ENCODE measurements around the gene RNU4-1. TPM values are rescaled to one million over a fixed set of nuclear protein-coding genes. Genes with fewer than 3 reads are reported as not detected.
"Not testable (repeated sequence)": the region's sequence is repeated elsewhere in the genome, so short reads cannot be mapped to it uniquely, and the experiment has no call there.

RNU4-1 gene
- total RNA-seq, 1 experiment from 2014 or later, result 1,565 TPM

DNA sequence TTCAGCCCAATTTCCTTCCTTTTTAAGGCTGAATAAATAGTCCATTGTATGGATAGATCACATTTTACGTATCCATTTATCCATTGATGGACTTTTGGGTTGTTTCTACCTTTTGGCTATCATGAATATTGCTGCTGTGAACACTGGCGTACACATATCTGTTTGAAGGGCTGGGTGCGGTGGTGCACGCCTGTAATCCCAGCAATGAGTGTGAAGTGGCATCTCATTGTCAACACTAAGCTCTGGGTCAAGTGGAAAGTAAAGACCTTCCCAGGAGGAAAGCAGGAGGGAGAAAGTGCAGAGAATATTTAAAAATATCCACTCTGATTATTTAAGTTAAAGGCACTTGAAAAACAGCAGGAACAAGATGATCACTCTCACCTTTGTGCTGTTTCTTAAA lies 46.2 kb upstream of the RNU4-1 start:
- no peaks in the 10 kb centered on the region for H3K27me3 ChIP-seq (ENCODE audit: control insufficient read depth, insufficient read depth, low read length)
- in situ Hi-C loops (cut with HindIII; ENCODE audit: low pct_unique_long_range_greater_than_20kb, low sequenced_read_pairs), result no loop called here
- DNase-seq (ENCODE audit: low read depth, low spot score) (no peak), ATAC-seq (no peak)
- no peaks in the 10 kb centered on the region for H3K9me3 ChIP-seq (ENCODE audit: control insufficient read depth, insufficient read depth, low read depth, low read length)
- TF ChIP-seq, protein P1, sequence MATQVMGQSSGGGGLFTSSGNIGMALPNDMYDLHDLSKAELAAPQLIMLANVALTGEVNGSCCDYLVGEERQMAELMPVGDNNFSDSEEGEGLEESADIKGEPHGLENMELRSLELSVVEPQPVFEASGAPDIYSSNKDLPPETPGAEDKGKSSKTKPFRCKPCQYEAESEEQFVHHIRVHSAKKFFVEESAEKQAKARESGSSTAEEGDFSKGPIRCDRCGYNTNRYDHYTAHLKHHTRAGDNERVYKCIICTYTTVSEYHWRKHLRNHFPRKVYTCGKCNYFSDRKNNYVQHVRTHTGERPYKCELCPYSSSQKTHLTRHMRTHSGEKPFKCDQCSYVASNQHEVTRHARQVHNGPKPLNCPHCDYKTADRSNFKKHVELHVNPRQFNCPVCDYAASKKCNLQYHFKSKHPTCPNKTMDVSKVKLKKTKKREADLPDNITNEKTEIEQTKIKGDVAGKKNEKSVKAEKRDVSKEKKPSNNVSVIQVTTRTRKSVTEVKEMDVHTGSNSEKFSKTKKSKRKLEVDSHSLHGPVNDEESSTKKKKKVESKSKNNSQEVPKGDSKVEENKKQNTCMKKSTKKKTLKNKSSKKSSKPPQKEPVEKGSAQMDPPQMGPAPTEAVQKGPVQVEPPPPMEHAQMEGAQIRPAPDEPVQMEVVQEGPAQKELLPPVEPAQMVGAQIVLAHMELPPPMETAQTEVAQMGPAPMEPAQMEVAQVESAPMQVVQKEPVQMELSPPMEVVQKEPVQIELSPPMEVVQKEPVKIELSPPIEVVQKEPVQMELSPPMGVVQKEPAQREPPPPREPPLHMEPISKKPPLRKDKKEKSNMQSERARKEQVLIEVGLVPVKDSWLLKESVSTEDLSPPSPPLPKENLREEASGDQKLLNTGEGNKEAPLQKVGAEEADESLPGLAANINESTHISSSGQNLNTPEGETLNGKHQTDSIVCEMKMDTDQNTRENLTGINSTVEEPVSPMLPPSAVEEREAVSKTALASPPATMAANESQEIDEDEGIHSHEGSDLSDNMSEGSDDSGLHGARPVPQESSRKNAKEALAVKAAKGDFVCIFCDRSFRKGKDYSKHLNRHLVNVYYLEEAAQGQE (IDR thresholded peaks at IDR 0.05; ENCODE audit: insufficient read depth in 1 of 2, low read depth in 2 of 2, low read length in 1 of 2), result no peak
- TF ChIP-seq SIN3A (IDR thresholded peaks at IDR 0.05; ENCODE audit: borderline replicate concordance, insufficient read depth, low read depth, low read length) (no peak), TCF7L2 (IDR thresholded peaks at IDR 0.05; ENCODE audit: low read depth, low read length) (no peak), POLR2AphosphoS5 (IDR thresholded peaks at IDR 0.05; ENCODE audit: low read depth, low read length) (no peak)
- TF ChIP-seq, protein P2, sequence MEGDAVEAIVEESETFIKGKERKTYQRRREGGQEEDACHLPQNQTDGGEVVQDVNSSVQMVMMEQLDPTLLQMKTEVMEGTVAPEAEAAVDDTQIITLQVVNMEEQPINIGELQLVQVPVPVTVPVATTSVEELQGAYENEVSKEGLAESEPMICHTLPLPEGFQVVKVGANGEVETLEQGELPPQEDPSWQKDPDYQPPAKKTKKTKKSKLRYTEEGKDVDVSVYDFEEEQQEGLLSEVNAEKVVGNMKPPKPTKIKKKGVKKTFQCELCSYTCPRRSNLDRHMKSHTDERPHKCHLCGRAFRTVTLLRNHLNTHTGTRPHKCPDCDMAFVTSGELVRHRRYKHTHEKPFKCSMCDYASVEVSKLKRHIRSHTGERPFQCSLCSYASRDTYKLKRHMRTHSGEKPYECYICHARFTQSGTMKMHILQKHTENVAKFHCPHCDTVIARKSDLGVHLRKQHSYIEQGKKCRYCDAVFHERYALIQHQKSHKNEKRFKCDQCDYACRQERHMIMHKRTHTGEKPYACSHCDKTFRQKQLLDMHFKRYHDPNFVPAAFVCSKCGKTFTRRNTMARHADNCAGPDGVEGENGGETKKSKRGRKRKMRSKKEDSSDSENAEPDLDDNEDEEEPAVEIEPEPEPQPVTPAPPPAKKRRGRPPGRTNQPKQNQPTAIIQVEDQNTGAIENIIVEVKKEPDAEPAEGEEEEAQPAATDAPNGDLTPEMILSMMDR (IDR thresholded peaks at IDR 0.05), result no peak
- ChIA-PET CTCF (interaction anchor here (0.7 kb wide), 1 partner anchor 33 kb away, joined by 5 read pairs; no protein-coding TSS in a partner anchor), POLR2A (no interaction called here)
- intact Hi-C loops (cut with micrococcal nuclease; ENCODE audit: unreplicated experiment), result no loop called here
- BruUV-seq (replicated peaks), result no TSS peak
- H3K4me1 ChIP-seq (ENCODE audit: control insufficient read depth, insufficient read depth, low read length), result no peaks in the 10 kb centered on the region
- H3K27ac ChIP-seq (ENCODE audit: low read length), result no peak overlapping the region
- no peak overlapping the region for H3K4me3 ChIP-seq (ENCODE audit: low read depth in 2 of 2, low read length in 2 of 2)
- H3K36me3 ChIP-seq (ENCODE audit: control insufficient read depth, insufficient read depth, low read length), result no peaks in the 10 kb centered on the region

DNA sequence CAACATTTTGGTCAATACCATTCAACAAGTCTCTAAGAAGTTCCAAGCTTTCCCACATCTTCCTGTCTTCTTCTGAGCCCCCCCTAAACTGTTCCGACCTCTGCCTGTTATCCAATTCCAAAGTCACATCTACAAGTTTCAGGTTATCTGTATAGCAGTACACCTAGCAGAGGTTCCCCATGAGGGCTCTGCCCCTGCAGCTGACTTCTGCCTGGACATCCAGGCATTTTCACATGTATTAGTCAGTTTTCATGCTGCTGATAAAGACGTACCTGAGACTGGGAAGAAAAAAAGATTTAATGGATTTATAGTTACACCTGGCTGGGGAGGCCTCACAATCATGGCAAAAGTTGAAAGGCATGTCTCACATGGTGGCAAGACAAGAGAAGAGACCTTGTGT lies 44.7 kb upstream of the RNU4-1 start:
- DNase-seq (ENCODE audit: low read depth, low spot score) (no peak), ATAC-seq (no peak)
- Histone ChIP-seq H3K36me3 (ENCODE audit: control insufficient read depth, insufficient read depth, low read length) (no peaks in the 10 kb centered on the region), H3K9me3 (ENCODE audit: control insufficient read depth, insufficient read depth, low read depth, low read length) (no peaks in the 10 kb centered on the region), H3K4me1 (ENCODE audit: control insufficient read depth, insufficient read depth, low read length) (no peaks in the 10 kb centered on the region), H3K4me3 (ENCODE audit: low read depth in 2 of 2, low read length in 2 of 2) (no peak overlapping the region), H3K27ac (ENCODE audit: low read length) (no peak overlapping the region), H3K27me3 (ENCODE audit: control insufficient read depth, insufficient read depth, low read length) (no peaks in the 10 kb centered on the region)
- CTCF ChIA-PET, result no interaction called here
- no TSS peak for BruUV-seq (replicated peaks)
- intact Hi-C loops (cut with micrococcal nuclease; ENCODE audit: unreplicated experiment), result no loop called here
- in situ Hi-C loops (cut with HindIII; ENCODE audit: low pct_unique_long_range_greater_than_20kb, low sequenced_read_pairs), result no loop called here
- POLR2A ChIA-PET, result interaction anchor here (0.5 kb wide), 1 partner anchor 14 kb away, joined by 8 read pairs; no protein-coding TSS in a partner anchor
- TF ChIP-seq, protein P1 (IDR thresholded peaks at IDR 0.05; ENCODE audit: insufficient read depth in 1 of 2, low read depth in 2 of 2, low read length in 1 of 2), result no peak
- TF ChIP-seq POLR2AphosphoS5 (IDR thresholded peaks at IDR 0.05; ENCODE audit: low read depth, low read length) (no peak), TCF7L2 (IDR thresholded peaks at IDR 0.05; ENCODE audit: low read depth, low read length) (no peak), SIN3A (IDR thresholded peaks at IDR 0.05; ENCODE audit: borderline replicate concordance, insufficient read depth, low read depth, low read length) (no peak)
- TF ChIP-seq, protein P2 (IDR thresholded peaks at IDR 0.05), result no peak

DNA sequence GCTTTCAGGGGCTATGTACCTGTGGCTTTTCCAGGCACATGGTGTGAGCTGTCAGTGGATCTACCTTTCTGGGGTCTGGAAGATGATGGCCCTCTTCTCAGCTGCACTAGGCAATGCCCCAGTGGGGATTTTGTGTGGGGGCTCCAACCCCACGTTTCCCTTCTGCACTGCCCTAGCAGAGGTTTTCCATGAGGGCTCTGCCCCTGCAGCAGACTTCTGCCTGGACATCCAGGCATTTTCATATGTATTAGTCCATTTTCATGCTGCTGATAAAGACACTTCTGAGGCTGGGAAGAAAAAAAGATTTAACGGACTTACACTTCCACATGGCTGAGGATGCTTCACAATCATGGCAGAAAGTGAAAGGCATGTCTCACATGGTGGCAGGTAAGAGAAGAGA lies 43.4 kb upstream of the RNU4-1 start:
- intact Hi-C loops (cut with micrococcal nuclease; ENCODE audit: unreplicated experiment); H3K27me3 ChIP-seq (ENCODE audit: control insufficient read depth, insufficient read depth, low read length); H3K9me3 ChIP-seq (ENCODE audit: control insufficient read depth, insufficient read depth, low read depth, low read length); H3K27ac ChIP-seq (ENCODE audit: low read length); ATAC-seq; BruUV-seq (replicated peaks); H3K4me1 ChIP-seq (ENCODE audit: control insufficient read depth, insufficient read depth, low read length); DNase-seq (ENCODE audit: low read depth, low spot score); H3K4me3 ChIP-seq (ENCODE audit: low read depth in 2 of 2, low read length in 2 of 2); H3K36me3 ChIP-seq (ENCODE audit: control insufficient read depth, insufficient read depth, low read length); CTCF ChIA-PET; in situ Hi-C loops (cut with HindIII; ENCODE audit: low pct_unique_long_range_greater_than_20kb, low sequenced_read_pairs): not testable (repeated sequence)
- POLR2A ChIA-PET, result interaction anchor here (1.0 kb wide), 1 partner anchor 12 kb away, joined by 4 read pairs; no protein-coding TSS in a partner anchor

All from Panc1 (cell line).